Ovary (tissue), 3 donors: ENCODE results near the gene ANAPC15.

ENCODE experiments used
- POLR2A ChIP-seq: fragments of 450-650 bp; IDR thresholded peaks from one replicate; pipeline ENCODE4 v1.6.1; 2017; ENCODE audit warnings: antibody characterized with exemption, mild to moderate bottlenecking, moderate library complexity
- TF ChIP-seq, protein P1 (sequence below), 3 donors: fragments of 450-650 bp in 2 of 3; fragments of 200-600 bp in 1 of 3; IDR thresholded peaks; one replicate each; pipeline versions ENCODE4 v1.5.1 to v1.8.0; 2016 to 2022; ENCODE audit warnings: antibody characterized with exemption in 3 of 3, mild to moderate bottlenecking in 1 of 3
- donor health status: DM: no; HTN: no; CAD: no.

DNA sequence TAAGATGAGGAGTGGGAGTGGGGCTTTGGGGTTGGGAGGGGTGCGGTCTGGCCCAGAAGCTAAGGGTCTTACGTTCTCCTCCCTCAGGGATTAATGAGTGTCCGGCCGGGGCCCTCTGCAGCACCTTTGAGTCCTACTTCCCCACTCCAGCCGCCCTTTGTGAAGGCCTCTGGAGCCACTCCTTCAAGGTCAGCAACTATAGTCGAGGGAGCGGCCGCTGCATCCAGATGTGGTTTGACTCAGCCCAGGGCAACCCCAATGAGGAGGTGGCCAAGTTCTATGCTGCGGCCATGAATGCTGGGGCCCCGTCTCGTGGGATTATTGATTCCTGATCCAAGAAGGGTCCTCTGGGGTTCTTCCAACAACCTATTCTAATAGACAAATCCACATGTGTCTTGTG is 27.0 kb upstream of the ANAPC15 start:
- TF ChIP-seq, protein P1, sequence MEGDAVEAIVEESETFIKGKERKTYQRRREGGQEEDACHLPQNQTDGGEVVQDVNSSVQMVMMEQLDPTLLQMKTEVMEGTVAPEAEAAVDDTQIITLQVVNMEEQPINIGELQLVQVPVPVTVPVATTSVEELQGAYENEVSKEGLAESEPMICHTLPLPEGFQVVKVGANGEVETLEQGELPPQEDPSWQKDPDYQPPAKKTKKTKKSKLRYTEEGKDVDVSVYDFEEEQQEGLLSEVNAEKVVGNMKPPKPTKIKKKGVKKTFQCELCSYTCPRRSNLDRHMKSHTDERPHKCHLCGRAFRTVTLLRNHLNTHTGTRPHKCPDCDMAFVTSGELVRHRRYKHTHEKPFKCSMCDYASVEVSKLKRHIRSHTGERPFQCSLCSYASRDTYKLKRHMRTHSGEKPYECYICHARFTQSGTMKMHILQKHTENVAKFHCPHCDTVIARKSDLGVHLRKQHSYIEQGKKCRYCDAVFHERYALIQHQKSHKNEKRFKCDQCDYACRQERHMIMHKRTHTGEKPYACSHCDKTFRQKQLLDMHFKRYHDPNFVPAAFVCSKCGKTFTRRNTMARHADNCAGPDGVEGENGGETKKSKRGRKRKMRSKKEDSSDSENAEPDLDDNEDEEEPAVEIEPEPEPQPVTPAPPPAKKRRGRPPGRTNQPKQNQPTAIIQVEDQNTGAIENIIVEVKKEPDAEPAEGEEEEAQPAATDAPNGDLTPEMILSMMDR (IDR thresholded peaks at IDR 0.05), result no peak
- TF ChIP-seq POLR2A, result no peak
